Panc1 (cell line): Measurements from ENCODE around the gene SEPTIN1.

Source experiments
- POLR2AphosphoS5 ChIP-seq: IDR thresholded peaks from 2 replicates; pipeline ENCODE4 v1.6.1; 2012; ENCODE audit warnings: mild to moderate bottlenecking, low read depth, low read length, moderate library complexity
- SIN3A ChIP-seq: IDR thresholded peaks from 2 replicates; pipeline ENCODE4 v1.6.1; 2012; ENCODE audit warnings: low read depth, mild to moderate bottlenecking, low read length, moderate library complexity, borderline replicate concordance; ENCODE audit not compliant: insufficient read depth
- TCF7L2 ChIP-seq: IDR thresholded peaks from 2 replicates; pipeline ENCODE4 v1.6.1; 2011; ENCODE audit warnings: mild to moderate bottlenecking, low read depth, low read length, inconsistent platforms
- TF ChIP-seq, protein P1 (sequence below): fragments of 450-650 bp; IDR thresholded peaks from 2 replicates; pipeline ENCODE4 v1.5.1; 2017; ENCODE audit warnings: mild to moderate bottlenecking
- TF ChIP-seq, protein P2 (sequence below), 2 experiments: IDR thresholded peaks; 2 replicates each; pipeline ENCODE4 v1.6.1; 2011 to 2012; ENCODE audit warnings: low read depth in 2 of 2, control low read depth in 1 of 2, low read length in 1 of 2, mild to moderate bottlenecking in 1 of 2, moderate library complexity in 1 of 2; ENCODE audit not compliant: insufficient read depth in 1 of 2

DNA sequence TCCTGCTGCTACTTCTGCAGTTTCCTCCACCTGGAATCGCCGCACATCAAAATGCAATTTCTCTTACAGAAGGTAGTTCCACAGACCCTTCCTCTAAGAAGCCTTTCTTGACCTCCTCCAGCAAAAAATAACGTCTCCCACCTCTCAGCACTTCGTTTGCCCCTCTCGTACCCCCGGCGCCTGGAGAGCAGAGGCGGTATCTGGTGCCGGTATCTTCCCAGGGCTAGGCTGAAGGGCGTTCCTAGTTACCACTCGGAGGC lies 47.0 kb upstream of the SEPTIN1 start:
- TF ChIP-seq, protein P1, sequence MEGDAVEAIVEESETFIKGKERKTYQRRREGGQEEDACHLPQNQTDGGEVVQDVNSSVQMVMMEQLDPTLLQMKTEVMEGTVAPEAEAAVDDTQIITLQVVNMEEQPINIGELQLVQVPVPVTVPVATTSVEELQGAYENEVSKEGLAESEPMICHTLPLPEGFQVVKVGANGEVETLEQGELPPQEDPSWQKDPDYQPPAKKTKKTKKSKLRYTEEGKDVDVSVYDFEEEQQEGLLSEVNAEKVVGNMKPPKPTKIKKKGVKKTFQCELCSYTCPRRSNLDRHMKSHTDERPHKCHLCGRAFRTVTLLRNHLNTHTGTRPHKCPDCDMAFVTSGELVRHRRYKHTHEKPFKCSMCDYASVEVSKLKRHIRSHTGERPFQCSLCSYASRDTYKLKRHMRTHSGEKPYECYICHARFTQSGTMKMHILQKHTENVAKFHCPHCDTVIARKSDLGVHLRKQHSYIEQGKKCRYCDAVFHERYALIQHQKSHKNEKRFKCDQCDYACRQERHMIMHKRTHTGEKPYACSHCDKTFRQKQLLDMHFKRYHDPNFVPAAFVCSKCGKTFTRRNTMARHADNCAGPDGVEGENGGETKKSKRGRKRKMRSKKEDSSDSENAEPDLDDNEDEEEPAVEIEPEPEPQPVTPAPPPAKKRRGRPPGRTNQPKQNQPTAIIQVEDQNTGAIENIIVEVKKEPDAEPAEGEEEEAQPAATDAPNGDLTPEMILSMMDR = no peak
- TF ChIP-seq POLR2AphosphoS5 (no peak), TCF7L2 (no peak), SIN3A (no peak)
- TF ChIP-seq, protein P2, sequence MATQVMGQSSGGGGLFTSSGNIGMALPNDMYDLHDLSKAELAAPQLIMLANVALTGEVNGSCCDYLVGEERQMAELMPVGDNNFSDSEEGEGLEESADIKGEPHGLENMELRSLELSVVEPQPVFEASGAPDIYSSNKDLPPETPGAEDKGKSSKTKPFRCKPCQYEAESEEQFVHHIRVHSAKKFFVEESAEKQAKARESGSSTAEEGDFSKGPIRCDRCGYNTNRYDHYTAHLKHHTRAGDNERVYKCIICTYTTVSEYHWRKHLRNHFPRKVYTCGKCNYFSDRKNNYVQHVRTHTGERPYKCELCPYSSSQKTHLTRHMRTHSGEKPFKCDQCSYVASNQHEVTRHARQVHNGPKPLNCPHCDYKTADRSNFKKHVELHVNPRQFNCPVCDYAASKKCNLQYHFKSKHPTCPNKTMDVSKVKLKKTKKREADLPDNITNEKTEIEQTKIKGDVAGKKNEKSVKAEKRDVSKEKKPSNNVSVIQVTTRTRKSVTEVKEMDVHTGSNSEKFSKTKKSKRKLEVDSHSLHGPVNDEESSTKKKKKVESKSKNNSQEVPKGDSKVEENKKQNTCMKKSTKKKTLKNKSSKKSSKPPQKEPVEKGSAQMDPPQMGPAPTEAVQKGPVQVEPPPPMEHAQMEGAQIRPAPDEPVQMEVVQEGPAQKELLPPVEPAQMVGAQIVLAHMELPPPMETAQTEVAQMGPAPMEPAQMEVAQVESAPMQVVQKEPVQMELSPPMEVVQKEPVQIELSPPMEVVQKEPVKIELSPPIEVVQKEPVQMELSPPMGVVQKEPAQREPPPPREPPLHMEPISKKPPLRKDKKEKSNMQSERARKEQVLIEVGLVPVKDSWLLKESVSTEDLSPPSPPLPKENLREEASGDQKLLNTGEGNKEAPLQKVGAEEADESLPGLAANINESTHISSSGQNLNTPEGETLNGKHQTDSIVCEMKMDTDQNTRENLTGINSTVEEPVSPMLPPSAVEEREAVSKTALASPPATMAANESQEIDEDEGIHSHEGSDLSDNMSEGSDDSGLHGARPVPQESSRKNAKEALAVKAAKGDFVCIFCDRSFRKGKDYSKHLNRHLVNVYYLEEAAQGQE (IDR thresholded peaks at IDR 0.05; ENCODE audit: insufficient read depth in 1 of 2, low read depth in 2 of 2, low read length in 1 of 2) = no peak
